IMR-90 (cell line): ENCODE data around the gene ADAMTSL1. TPM values are rescaled to one million over a fixed set of nuclear protein-coding genes. Genes with fewer than 3 reads are reported as not detected.
A peak's percentile ranks its signal among the peaks of the same experiment; 100 is the strongest.

Experiments used
- ATAC-seq: fragments of 200-7000 bp; cut with Tn5 transposase; 2 replicates; pipeline ENCODE4 v1.9.1; 2020; ENCODE audit warnings: low read depth, mild to moderate bottlenecking, moderate library complexity
- BruUV-seq: library from RNA; stranded (reverse); fragments of 400-500 nt; replicated peaks from 2 replicates; lab custom pipeline; 2021; lab: Mats Ljungman, UMichigan
- CTCF ChIA-PET: fragments of 300-600 bp; formaldehyde crosslinking; extraction: SDS; loops from one replicate; lab custom pipeline; 2021; ENCODE audit warnings: antibody characterized with exemption; lab: Yijun Ruan, JAX
- POLR2A ChIA-PET: fragments of 300-600 bp; sonication (Branson Sonifier 250); formaldehyde crosslinking; loops from one replicate; lab custom pipeline; 2022; ENCODE audit warnings: antibody characterized with exemption; ENCODE audit not compliant: unreplicated experiment; lab: Charles Lee
- DNase-seq: peaks from one replicate; pipeline ENCODE4 v3.0.0; 2013
- H2AFZ ChIP-seq: replicated peaks from 2 replicates; pipeline ENCODE3; 2013; ENCODE audit warnings: low read length, mild to moderate bottlenecking; ENCODE audit not compliant: poor library complexity
- H2AK5ac ChIP-seq: 2 replicates; pipeline ENCODE4 v1.6.1; 2013; ENCODE audit warnings: low read depth, low read length, inconsistent platforms
- H2AK9ac ChIP-seq: replicated peaks from 2 replicates; pipeline ENCODE3; 2013; ENCODE audit warnings: mild to moderate bottlenecking, low read depth, low read length, moderate library complexity; ENCODE audit not compliant: poor library complexity
- H2BK120ac ChIP-seq: 2 replicates; pipeline ENCODE4 v1.6.1; 2013; ENCODE audit warnings: low read depth, low read length, inconsistent platforms
- H2BK15ac ChIP-seq: 3 replicates; pipeline ENCODE4 v1.6.1; 2013; ENCODE audit warnings: low read depth, low read length, inconsistent platforms
- H2BK20ac ChIP-seq: 2 replicates; pipeline ENCODE4 v1.6.1; 2013; ENCODE audit warnings: low read depth, mild to moderate bottlenecking, inconsistent platforms, low read length, moderate library complexity
- H2BK5ac ChIP-seq: 2 replicates; pipeline ENCODE4 v1.6.1; 2013; ENCODE audit warnings: mild to moderate bottlenecking, low read depth, low read length, inconsistent platforms; ENCODE audit not compliant: poor library complexity, severe bottlenecking
- H3K14ac ChIP-seq: replicated peaks from 2 replicates; pipeline ENCODE4 v1.6.1; 2013; ENCODE audit warnings: low read depth, low read length, inconsistent platforms
- H3K18ac ChIP-seq: 2 replicates; pipeline ENCODE4 v1.6.1; 2013; ENCODE audit warnings: low read depth, low read length, control low read depth
- H3K23ac ChIP-seq: 2 replicates; pipeline ENCODE4 v1.6.1; 2013; ENCODE audit warnings: low read depth, low read length, inconsistent platforms
- H3K27ac ChIP-seq: 2 replicates; pipeline ENCODE4 v1.5.1; 2013; ENCODE audit warnings: mild to moderate bottlenecking, control low read depth, low read length; ENCODE audit not compliant: insufficient read depth
- H3K27me3 ChIP-seq: 2 replicates; pipeline ENCODE4 v1.6.1; 2013; ENCODE audit warnings: low read length; ENCODE audit not compliant: control insufficient read depth, insufficient read depth
- H3K36me3 ChIP-seq: 2 replicates; pipeline ENCODE4 v1.6.1; 2013; ENCODE audit warnings: low read length, mixed read lengths; ENCODE audit not compliant: control insufficient read depth, insufficient read depth
- H3K4ac ChIP-seq: 2 replicates; pipeline ENCODE4 v1.6.1; 2013; ENCODE audit warnings: low read depth, low read length, inconsistent platforms
- H3K4me1 ChIP-seq: 2 replicates; pipeline ENCODE4 v1.6.1; 2013; ENCODE audit warnings: low read length, mixed read lengths; ENCODE audit not compliant: control insufficient read depth, insufficient read depth
- H3K4me2 ChIP-seq: 2 replicates; pipeline ENCODE4 v1.6.1; 2013; ENCODE audit warnings: low read depth, mild to moderate bottlenecking, control low read depth, low read length, moderate library complexity
- H3K4me3 ChIP-seq: 2 replicates; pipeline ENCODE4 v1.5.1; 2013; ENCODE audit warnings: low read depth, mild to moderate bottlenecking, control low read depth, low read length, moderate library complexity; ENCODE audit not compliant: insufficient read depth
- H3K56ac ChIP-seq: 2 replicates; pipeline ENCODE4 v1.6.1; 2013; ENCODE audit warnings: low read length, inconsistent platforms; ENCODE audit not compliant: insufficient read depth; ENCODE audit errors: extremely low read depth
- H3K79me1 ChIP-seq, 2 experiments: 2 replicates each; pipeline ENCODE4 v1.6.1; 2013; ENCODE audit warnings: low read length in 2 of 2, inconsistent platforms in 1 of 2, low read depth in 1 of 2
- H3K9ac ChIP-seq: 2 replicates; pipeline ENCODE4 v1.6.1; 2013; ENCODE audit warnings: low read depth, low read length, control low read depth
- H3K9me1 ChIP-seq: 2 replicates; pipeline ENCODE4 v1.6.1; 2013; ENCODE audit warnings: low read length, inconsistent platforms; ENCODE audit not compliant: insufficient read depth
- H3K9me3 ChIP-seq: 2 replicates; pipeline ENCODE4 v1.6.1; 2013; ENCODE audit warnings: low read length; ENCODE audit not compliant: control insufficient read depth, insufficient read depth
- H4K20me1 ChIP-seq: 2 replicates; pipeline ENCODE4 v1.6.1; 2013; ENCODE audit warnings: low read length, inconsistent platforms; ENCODE audit not compliant: insufficient read depth
- H4K5ac ChIP-seq: 2 replicates; pipeline ENCODE4 v1.6.1; 2013; ENCODE audit warnings: mild to moderate bottlenecking, low read depth, low read length, control low read depth
- H4K8ac ChIP-seq, 2 experiments: 2 replicates each; pipeline ENCODE4 v1.6.1; 2013; ENCODE audit warnings: low read depth in 2 of 2, low read length in 2 of 2, control low read depth in 1 of 2, inconsistent platforms in 1 of 2
- H4K91ac ChIP-seq: 2 replicates; pipeline ENCODE4 v1.6.1; 2013; ENCODE audit warnings: low read depth, low read length, inconsistent platforms; ENCODE audit not compliant: insufficient read depth
- CEBPB ChIP-seq: IDR thresholded peaks from 2 replicates; pipeline ENCODE4 v1.6.1; 2012; ENCODE audit warnings: low read depth, low read length, improper control_type of control experiment
- WGBS, 2 experiments: methylation state at CpG; one replicate each; pipeline versions ENCODE4 v1.1.5 to v1.1.7; 2013; ENCODE audit warnings: missing lambda C conversion rate in 2 of 2; ENCODE audit not compliant: insufficient read length in 1 of 2; ENCODE audit errors: extremely low coverage in 2 of 2; 5-methylcytosine and 5-hydroxymethylcytosine counted together
- dilution Hi-C: fragments of 300-500 bp; cut with HindIII; formaldehyde crosslinking; loops from one replicate; pipeline ENCODE4 v1.14.3; 2018; ENCODE audit warnings: low sequenced_read_pairs; ENCODE audit not compliant: unreplicated experiment
- in situ Hi-C: fragments of 300-500 bp; cut with MboI; formaldehyde crosslinking; loops from 3 replicates; pipeline ENCODE4 v1.14.3; 2019; ENCODE audit warnings: low sequenced_read_pairs, inconsistent platforms, mixed read lengths
- intact Hi-C: fragments of 100-400 bp; cut with micrococcal nuclease; formaldehyde crosslinking; loops from 2 replicates; pipeline ENCODE4 v1.10.0; 2022
- polyA plus RNA-seq, 3 experiments: library from polyadenylated mRNA; depleted of rRNA; stranded (reverse); fragments of >200 nt; gene quantifications; 2 replicates each; pipeline ENCODE4 v1.2.3, GENCODE V29; 2012; ENCODE audit warnings: low replicate concordance in 1 of 3
- total RNA-seq: library from RNA; depleted of rRNA; stranded (reverse); fragments of >200 nt; gene quantifications from 2 replicates; pipeline ENCODE4 v1.2.3, GENCODE V29; 2012

Gene ADAMTSL1
- total and polyA plus RNA-seq, 2 of the 4 experiments (the other 2 are of a cell fraction) = 38.2 to 62.2 TPM

DNA sequence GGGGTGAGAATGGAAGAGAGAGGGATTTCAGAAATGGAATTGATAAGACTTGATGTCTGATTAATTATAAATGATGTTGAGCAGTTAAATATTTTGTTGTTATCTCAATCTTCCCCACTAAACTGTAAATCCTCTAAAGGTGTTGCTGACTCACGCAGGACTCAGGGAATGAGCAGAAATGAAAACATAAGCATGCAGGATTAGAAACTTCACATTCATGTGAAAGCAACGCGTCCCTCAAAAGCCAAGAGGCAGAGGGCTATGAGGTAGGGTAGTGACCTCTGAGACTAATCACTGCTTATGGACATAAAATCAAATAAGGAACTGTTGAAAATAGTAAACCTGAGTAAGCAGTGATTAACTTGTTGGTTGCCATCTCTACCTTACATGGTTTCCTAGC is 21.1 kb downstream of the ADAMTSL1 start:
- CTCF ChIA-PET = interaction anchor here (1.0 to 1.1 kb wide), 2 partner anchors 11 to 30 kb away, joined by 3 to 4 read pairs; no protein-coding TSS in a partner anchor
- no peak for ATAC-seq
- H3K4me2 ChIP-seq = no peak overlapping the region

More for the DNA sequence above, 21.1 kb downstream of the ADAMTSL1 start:
- Histone ChIP-seq H3K79me1 (peaks cover 0 to 8% of the 10 kb centered on the region in 2 experiments; a peak in 1 of 4 replicates), H3K27me3 (no peaks in the 10 kb centered on the region), H4K8ac (0 out of 4 replicates have a peak overlapping the region, but pooled peaks of 1 of the 2 experiments have one; percentile 12), H3K9me1 (peaks cover 4% of the 10 kb centered on the region; the same call in 1 of the 2 replicates), H3K4me3 (no peak overlapping the region), H3K27ac (no peak overlapping the region), H3K14ac (0 out of 2 replicates have a peak overlapping the region, but pooled peaks have one; percentile 71), H3K18ac (no peak overlapping the region), H2AK9ac (no peak overlapping the region), H3K9ac (no peak overlapping the region), H4K91ac (no peak overlapping the region), H4K5ac (no peak overlapping the region), H3K36me3 (no peaks in the 10 kb centered on the region), H3K9me3 (no peaks in the 10 kb centered on the region), H4K20me1 (no peaks in the 10 kb centered on the region), H2BK120ac (peak overlapping the region; percentile 4; the same call in 1 of the 2 replicates), H3K23ac (no peak overlapping the region), H2AFZ (no peak overlapping the region), H2AK5ac (no peak overlapping the region), H2BK20ac (peak overlapping the region; percentile 40), H3K56ac (no peak overlapping the region), H2BK15ac (0 out of 3 replicates have a peak overlapping the region, but pooled peaks have one; percentile 36), H3K4me1 (peaks cover 3% of the 10 kb centered on the region), H2BK5ac (no peak overlapping the region), H3K4ac (no peak overlapping the region; the same call in 1 of the 2 replicates)
- no peak for TF ChIP-seq CEBPB
- BruUV-seq = no TSS peak
- POLR2A ChIA-PET = no interaction called here
- in situ Hi-C loops = loop anchor here (25.0 kb wide), 1 partner anchor 667 kb away; no protein-coding TSS in a partner anchor
- intact Hi-C loops = no loop called here
- WGBS, 2 experiments = no CpG with 5 or more reads among the region's 3 CpGs
- dilution Hi-C loops = no loop called here
- no peak for DNase-seq
